ENCODE results near the gene HSPG2. TPM values are rescaled to one million over a fixed set of nuclear protein-coding genes. Genes with fewer than 3 reads are reported as not detected.

The HSPG2 gene
- total RNA-seq, 1 donor, result 166 TPM

GRCh38 chr1:21899987-21900386 is 37.1 kb downstream of the HSPG2 start:
- no peak overlapping the region for H3K4me3 ChIP-seq (ENCODE audit: low read depth, low read length)
- no peak for DNase-seq (ENCODE audit: low read depth)
- no peak for TF ChIP-seq CTCF (IDR thresholded peaks at IDR 0.05; ENCODE audit: insufficient read depth, low read depth, low read length)

- no peak for DNase-seq (ENCODE audit: low read depth)
- no peak overlapping the region for H3K4me3 ChIP-seq (ENCODE audit: low read depth, low read length)
- no peak for TF ChIP-seq CTCF (IDR thresholded peaks at IDR 0.05; ENCODE audit: insufficient read depth, low read depth, low read length)
Measured at GRCh38 chr1:21899267-21899810, 37.8 kb downstream of the HSPG2 start.

- DNase-seq (ENCODE audit: low read depth), result peak; percentile 43
- no peak for TF ChIP-seq CTCF (IDR thresholded peaks at IDR 0.05; ENCODE audit: insufficient read depth, low read depth, low read length)
- H3K4me3 ChIP-seq (ENCODE audit: low read depth, low read length), result no peak overlapping the region
Measured at GRCh38 chr1:21898326-21899200, 38.5 kb downstream of the HSPG2 start.

GRCh38 chr1:21897844-21898243 is 39.3 kb downstream of the HSPG2 start:
- TF ChIP-seq CTCF (IDR thresholded peaks at IDR 0.05; ENCODE audit: insufficient read depth, low read depth, low read length), result no peak
- DNase-seq (ENCODE audit: low read depth), result no peak
- no peak overlapping the region for H3K4me3 ChIP-seq (ENCODE audit: low read depth, low read length)

GRCh38 chr1:21896652-21897532 is 40.2 kb downstream of the HSPG2 start:
- H3K4me3 ChIP-seq (ENCODE audit: low read depth, low read length), result no peak overlapping the region
- DNase-seq (ENCODE audit: low read depth), result peak; percentile 23
- TF ChIP-seq CTCF (IDR thresholded peaks at IDR 0.05; ENCODE audit: insufficient read depth, low read depth, low read length), result no peak

- no peak for DNase-seq (ENCODE audit: low read depth)
- TF ChIP-seq CTCF (IDR thresholded peaks at IDR 0.05; ENCODE audit: insufficient read depth, low read depth, low read length), result no peak
- no peak overlapping the region for H3K4me3 ChIP-seq (ENCODE audit: low read depth, low read length)
Measured at GRCh38 chr1:21896026-21896425, 41.1 kb downstream of the HSPG2 start.

All from fibroblast of villous mesenchyme (primary cell).